IPS-18c (cell line): ENCODE results near the gene CCDC158.

Source experiments
- H3K4me3 ChIP-seq: 2 replicates; pipeline ENCODE4 v1.7.0; 2013; ENCODE audit warnings: low read depth, mild to moderate bottlenecking, low read length, moderate library complexity; ENCODE audit not compliant: insufficient read depth
- H3K9me3 ChIP-seq: one replicate; pipeline ENCODE4 v1.6.1; 2013; ENCODE audit warnings: mild to moderate bottlenecking, low read length, moderate library complexity; ENCODE audit not compliant: control insufficient read depth, insufficient read depth

The CCDC158 gene

GRCh38 chr4:76279462-76279861 is 141.5 kb downstream of the CCDC158 start:
- H3K9me3 ChIP-seq: no peaks in the 10 kb centered on the region
- no peak overlapping the region for H3K4me3 ChIP-seq

DNA sequence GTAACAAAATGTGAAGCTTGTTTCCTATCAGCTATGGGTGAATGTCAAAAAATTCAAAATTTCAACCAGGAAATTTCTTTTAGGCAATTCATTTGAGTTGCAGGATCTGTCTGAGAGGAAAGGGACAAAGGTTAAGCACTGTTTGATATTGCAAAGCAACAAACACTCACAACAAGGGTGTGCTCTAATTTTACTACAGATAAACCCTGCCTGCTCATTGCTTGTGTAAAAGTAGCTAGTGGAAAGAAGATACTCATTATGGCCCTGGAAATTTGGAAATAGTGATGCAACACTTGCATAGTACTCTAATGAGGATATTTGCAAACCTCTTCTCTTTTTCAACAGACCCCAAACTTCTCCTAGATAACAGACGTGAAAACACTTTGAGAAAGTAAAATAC is 142.4 kb downstream of the CCDC158 start:
- Histone ChIP-seq H3K9me3 (no peaks in the 10 kb centered on the region), H3K4me3 (no peak overlapping the region)

DNA sequence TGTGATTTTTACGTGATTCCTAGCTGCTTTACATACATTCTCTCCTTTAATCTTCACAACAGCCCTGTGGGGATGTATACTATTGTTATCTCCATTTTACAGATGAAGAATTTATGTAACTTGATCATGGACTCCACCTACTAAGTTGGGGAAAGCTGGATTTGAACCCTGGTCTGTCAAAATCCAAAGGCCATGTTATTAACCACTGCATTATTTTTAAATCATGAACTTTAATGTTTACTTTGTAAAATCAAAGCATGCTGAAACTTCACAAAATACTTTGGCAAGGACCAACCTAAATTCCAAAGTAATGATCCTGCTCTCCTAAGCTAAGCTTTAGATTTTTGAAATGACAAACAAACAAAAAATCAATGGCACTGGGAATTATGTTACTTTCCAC is 143.3 kb downstream of the CCDC158 start:
- H3K4me3 ChIP-seq: no peak overlapping the region
- H3K9me3 ChIP-seq: no peaks in the 10 kb centered on the region

DNA sequence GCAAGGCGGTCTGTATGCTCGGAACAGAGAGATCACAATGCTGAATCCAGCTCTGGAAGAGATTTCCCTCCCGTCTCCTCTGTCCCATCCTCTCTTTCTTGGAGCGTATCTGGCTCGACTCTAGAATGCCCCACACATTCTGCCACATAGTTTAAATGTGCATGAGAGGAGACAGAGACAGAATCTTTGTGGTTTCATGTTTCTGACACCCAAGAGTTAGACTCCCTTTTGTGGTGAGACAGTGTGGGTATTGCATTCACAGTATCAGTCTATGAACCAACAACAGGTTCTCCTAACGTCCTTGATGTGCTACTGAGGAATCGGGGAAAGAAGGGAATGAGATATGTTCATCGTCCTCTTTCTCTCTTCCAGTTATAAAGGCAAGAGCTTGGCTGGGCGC is 144.1 kb downstream of the CCDC158 start:
- Histone ChIP-seq H3K9me3 (no peaks in the 10 kb centered on the region), H3K4me3 (no peak overlapping the region)

GRCh38 chr4:76275486-76276124 is 145.3 kb downstream of the CCDC158 start:
- H3K9me3 ChIP-seq: no peaks in the 10 kb centered on the region

DNA sequence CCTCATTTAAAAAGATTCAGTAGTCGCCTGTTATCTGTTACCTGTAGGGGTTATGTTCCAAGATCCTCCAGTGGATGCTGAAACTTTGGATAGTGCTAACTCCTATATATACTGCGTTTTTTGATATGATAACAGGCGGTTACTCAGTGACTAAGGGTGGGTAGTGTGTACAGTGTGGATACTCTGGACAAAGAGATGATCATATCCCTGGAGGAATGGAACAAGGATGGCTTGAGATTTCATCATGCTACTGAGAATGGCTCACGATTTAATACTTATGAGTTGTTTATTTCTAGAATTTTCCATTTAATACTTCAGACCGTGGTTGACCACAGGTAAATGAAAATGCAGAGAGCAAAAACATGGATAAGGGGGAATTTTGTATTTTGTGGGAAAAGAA is 147.9 kb downstream of the CCDC158 start:
- Histone ChIP-seq H3K9me3 (no peaks in the 10 kb centered on the region), H3K4me3 (no peak overlapping the region)

More at GRCh38 chr4:76275486-76276124, 145.3 kb downstream of the CCDC158 start:
- no peak overlapping the region for H3K4me3 ChIP-seq

GRCh38 chr4:76272582-76272981 is 148.4 kb downstream of the CCDC158 start:
- H3K9me3 ChIP-seq: no peaks in the 10 kb centered on the region
- H3K4me3 ChIP-seq: no peak overlapping the region

DNA sequence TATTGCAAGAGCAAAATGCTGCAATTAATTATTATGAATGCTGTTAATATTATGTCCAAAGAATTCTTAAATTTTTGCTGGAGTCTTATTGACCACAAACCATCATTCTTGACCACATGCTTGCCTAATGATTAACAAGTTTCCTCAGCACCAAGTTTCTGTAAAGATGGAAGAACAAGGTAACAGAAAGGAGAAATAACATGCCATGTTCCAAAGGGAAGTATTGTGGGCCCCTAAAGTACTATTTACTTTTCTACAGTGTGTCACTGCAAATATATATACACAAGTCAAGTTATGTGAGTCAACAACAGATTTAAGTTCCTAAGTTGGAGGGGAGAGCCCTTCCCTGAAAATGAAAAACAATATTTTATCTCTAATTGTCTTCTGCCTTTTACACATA is 148.9 kb downstream of the CCDC158 start:
- Histone ChIP-seq H3K4me3 (no peak overlapping the region), H3K9me3 (no peaks in the 10 kb centered on the region)

DNA sequence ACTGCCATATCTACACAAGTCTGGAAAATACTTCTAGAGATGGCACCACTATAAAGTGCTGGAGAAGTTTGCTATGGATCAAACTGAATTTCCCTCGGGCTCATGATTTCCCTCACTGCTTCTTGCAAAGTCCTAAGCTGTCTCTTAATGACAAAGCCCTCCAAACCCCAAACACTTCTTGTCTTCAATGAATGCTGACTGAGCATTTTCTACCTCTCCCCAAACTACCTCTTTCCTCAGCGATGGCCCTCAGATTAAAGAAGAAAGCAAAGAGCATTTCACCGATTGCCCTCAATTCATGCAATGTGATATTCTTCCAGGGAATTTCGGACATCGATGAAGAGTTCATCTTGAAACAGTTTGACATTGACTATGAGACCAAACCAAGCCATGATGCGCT is 149.7 kb downstream of the CCDC158 start:
- H3K9me3 ChIP-seq: no peaks in the 10 kb centered on the region
- H3K4me3 ChIP-seq: no peak overlapping the region

- Histone ChIP-seq H3K4me3 (no peak overlapping the region), H3K9me3 (no peaks in the 10 kb centered on the region)
Observed at GRCh38 chr4:76270244-76271175, 150.4 kb downstream of the CCDC158 start.

DNA sequence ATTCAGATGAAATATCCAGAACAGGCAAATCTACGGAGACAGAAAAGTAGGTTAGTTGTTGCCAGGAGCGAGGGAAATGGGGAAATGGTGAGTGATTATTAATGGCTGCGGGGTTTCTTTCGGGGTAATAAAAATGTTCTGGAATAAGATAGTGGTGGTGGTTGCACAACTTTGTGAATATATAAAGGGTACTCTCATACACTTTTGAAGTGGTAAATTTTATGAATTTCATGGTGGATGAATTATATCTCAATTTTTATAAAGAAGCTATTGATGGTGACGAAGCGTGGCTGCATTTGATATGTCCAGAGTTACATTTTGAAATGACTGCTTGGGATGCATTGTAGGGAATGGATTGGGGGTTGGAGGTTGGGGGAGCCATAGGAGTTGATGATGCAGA is 153.1 kb downstream of the CCDC158 start:
- no peak overlapping the region for H3K4me3 ChIP-seq
- H3K9me3 ChIP-seq: no peaks in the 10 kb centered on the region

DNA sequence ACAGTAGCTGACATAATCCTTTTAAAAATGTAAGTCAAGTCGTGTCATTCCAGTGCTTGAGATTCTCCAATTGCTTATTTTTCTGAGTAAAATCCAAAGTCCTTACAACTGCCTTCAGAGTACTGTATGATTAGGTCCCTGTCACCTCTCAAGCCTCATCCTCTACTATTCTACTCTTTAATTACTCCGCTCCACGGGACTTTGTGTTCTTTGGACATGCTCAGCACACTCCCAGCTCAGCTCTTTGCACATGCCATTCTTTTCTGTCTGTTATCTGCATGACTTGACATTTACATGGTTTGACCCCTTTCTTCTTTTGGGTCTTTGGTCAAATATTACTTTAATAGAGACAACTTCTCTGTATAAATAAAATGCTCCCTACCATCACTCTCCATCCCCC is 154.3 kb downstream of the CCDC158 start:
- H3K9me3 ChIP-seq: no peaks in the 10 kb centered on the region
- H3K4me3 ChIP-seq: no peak overlapping the region

DNA sequence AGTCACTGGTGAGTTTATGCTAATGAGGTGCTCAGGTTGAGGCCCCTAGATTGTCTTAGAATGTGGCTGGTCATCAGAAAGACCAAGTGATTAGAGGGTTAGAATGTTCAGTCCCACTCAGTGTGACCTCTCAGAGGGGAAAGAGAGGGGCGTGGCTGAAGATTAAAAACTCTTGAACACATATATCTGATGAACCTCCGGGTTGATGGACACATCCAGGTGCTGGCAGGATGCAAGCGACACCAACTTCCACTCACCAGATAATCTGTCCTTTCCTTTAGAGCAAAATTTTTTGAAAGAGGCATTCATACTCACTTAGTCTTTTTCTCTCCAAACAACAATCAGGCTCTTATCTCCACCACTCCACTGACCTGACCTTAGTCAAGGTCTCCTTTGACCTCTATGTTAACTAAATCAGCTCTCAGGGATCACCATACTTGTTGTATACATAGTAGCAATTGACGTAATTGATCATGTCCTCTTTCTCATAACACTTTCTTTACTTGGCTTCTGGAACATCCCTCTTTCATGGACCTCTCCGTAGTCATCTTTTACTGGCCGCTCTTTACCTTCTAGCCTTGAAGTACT is 155.2 kb downstream of the CCDC158 start:
- Histone ChIP-seq H3K4me3 (no peak overlapping the region), H3K9me3 (no peaks in the 10 kb centered on the region)
